ENCODE results near the gene NXT2.
"Not testable (repeated sequence)": the region's sequence is repeated elsewhere in the genome, so short reads cannot be mapped to it uniquely, and the experiment has no call there.

The NXT2 gene

DNA sequence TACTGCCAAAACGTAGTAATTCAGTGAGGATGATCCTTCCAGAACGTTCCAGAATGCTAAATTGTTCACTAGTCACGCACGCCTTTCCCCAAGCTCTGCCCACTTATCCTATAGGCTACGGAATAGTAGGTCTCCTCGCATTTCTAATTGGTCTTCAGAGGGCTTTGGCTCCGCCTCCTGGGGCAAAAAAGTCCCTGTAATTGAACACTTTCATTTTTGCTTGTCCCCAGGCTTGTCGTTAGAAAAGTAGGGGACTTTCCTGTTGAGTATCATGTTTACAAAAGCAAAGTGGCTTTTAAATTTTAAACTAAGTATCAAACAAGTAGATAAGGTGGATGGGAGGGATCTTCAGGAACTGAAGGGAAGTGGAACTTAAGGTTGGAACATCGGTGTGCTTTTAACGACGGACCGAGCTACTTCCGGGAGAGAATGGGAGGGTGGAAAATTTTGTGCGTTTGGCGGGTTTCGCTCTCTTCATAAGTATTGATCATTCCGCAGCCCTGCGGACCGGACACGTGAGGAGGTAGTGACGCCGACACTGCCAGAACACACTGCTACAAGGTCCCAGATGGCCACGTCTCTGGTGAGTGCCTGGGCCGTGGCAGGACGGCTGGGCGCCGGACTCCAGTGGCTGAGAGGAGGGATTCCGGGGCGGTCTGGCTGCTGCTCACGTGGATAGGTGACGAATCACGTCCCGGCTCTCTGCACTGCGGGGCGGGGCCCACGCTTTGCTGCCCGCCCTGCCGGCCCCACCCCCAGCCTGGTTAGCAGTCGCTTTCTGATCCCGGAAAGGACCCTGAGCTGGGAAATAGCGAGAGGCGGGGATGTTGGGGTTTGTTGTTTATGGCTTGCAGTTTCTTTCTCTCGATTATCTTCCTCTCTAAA, at the start of gene NXT2:
Gene NXT2 (plus strand): TSS at position 406 of the 885 bp plus-strand sequence. CDS start 163 bp downstream, at position 569.
- DNase-seq = peak; percentile 91 to 94 (median 92)

DNA sequence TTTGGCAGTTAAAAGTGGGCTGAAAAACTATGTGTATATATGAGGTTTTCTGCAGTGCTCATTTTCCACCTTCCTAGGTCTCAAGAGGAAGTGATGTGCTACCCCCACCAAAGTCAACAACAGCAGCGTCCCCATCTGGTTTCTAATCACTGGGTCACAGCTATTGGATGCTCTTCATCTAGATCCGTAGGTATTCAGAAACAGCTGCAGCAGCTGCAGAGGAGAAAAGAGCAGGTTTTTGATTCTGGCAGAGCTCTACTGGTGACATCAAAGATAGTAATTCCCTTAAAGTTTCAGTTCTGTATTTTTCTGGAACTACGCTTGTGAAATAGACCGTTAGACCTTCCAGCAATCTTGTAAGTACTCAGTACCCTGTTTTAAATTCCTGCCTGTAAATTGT, 49.0 kb upstream of the NXT2 start:
- peak; percentile 45 to 76 (median 74) for DNase-seq

DNA sequence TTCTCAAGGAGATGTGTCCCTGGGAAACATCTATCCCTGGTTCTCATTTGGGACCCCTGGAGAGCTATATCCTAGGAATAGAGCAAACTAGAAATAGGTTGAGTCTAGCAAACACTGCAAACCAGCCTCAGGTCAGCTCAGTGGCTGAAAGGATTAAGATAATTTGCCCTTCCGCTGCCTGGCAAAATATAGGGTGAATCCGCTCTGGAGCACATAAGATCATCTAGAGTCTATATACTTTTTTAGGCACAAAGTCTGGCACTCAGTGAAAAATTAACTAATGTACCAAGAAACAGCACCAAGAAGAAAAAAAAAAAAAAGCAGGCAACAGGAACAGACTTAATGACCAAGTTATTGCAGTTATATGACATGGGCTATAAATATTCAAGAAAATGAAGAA, 47.5 kb upstream of the NXT2 start:
- no peak for DNase-seq

DNA sequence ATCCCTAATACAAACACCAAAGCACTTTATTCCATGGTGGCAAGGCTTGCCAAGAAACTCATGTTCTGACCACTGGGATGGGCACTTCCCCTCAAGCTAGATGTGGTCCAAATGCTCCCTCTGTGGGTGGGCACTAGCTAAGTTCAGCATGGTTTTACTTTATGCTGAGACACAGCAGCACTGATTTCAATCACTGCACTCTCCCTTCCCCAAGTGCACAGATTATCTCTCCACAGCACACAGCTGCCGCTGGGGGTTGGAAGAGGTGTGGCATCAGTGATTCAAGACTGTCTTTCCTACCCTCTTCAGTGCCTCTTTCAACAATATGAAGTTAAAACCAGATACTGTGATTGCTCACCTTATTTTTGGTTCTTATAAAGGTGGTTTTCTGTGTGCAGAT, 38.2 kb upstream of the NXT2 start:
- no peak for DNase-seq

DNA sequence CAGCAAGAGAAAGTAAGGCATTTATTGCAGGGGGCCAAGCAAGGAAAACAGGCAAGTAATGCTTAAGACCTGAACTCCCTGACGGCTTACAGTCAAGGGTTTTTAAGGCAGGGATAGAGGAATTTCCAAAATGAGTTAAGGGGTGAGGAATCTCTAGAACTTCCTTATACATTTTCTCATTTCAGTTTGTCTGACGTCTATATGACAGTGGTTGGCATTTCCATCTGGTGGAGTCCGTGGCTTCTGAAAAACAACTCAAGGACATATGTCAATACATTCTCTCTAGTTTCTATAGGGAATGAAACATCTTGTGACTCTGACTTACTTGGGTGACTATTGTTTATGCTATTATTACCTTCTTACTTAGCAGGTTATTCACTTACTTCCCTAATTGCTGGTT, 35.5 kb upstream of the NXT2 start:
- peak; percentile 65 to 83 (median 78) for DNase-seq

DNA sequence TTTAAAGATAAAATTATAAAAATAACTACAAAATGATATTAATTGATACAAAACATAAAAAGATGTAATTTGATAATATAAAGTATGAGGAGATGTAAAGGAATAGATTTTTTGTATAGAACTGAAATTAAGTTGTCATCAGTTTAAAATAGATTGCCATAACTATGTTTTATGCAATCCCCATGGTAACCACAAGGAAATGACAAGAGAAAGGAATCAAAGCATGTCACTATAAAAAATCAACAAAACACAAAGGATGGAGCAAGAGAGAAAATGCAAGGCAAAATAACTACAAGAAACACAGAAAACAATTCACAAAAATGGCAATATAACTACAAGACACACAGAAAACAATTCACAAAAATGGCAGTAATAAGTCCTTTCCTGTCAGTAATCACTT, 27.7 kb upstream of the NXT2 start:
- DNase-seq = no peak

- DNase-seq = no peak
Observed at GRCh38 chrX:109511113-109511512, 25.5 kb upstream of the NXT2 start.

GRCh38 chrX:109519001-109519400, 17.6 kb upstream of the NXT2 start:
- DNase-seq = no peak

- DNase-seq = peak; percentile 33 to 53 (median 37)
Observed at GRCh38 chrX:109533005-109533404, 3.6 kb upstream of the NXT2 start.

DNA sequence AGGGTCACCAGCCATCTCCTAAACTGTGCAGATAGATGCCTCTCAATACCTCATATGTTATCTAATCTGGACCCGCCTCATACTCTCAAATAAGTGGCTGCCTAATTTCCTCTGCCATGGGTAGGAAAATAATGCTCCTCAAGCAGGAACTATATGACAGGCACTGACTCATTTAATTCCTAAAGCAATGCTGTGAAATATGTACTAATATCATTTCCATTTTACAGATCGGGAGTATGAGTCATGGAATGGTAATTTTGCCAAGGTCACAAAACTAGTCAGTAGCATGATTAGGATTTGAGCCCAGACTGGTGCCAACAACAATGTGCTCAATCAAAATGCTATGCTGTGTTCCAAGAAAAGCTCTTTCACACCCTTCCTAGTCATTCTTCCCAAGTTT, 3.0 kb upstream of the NXT2 start:
- DNase-seq = peak; percentile 25 to 76 (median 68)

GRCh38 chrX:109534933-109535332, 1.7 kb upstream of the NXT2 start:
- no peak for DNase-seq

- no peak for DNase-seq
Observed at GRCh38 chrX:109535578-109535977, 1.1 kb upstream of the NXT2 start.

DNA sequence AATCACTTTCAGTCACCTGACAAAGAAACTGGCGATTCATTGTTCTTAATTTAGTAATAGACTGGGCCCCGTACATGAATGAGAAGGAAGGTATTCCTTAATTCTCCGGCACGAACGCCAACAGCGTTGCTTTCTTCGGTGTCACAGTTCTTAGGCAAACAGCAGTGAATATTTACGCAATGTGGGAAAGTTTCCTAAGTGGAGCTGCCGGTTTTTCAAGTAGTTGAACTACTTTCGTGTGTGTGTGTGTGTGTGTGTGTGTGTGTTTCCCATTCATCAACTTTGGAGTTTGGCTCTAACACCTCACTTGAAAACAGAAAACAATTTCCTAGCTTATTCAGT, 651 bp downstream of the NXT2 start:
- DNase-seq = peak; percentile 76 to 92 (median 89)

DNA sequence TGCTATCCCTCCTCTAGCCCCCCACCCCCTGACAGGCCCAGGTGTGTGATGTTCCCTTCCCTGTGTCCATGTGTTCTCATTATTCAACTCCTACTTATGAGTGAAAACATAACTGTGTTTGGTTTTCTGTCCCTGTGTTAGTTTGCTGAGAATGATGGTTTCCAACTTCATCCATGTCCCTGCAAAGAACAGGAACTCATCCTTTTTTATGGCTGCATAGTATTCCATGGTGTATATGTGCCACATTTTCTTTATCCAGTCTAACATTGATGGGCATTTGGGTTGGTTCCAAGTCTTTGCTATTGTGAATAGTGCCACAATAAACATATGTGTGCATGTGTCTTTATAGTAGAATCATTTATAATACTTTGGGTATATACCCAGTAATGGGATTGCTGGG, 2.4 kb downstream of the NXT2 start:
- DNase-seq = not testable (repeated sequence)

DNA sequence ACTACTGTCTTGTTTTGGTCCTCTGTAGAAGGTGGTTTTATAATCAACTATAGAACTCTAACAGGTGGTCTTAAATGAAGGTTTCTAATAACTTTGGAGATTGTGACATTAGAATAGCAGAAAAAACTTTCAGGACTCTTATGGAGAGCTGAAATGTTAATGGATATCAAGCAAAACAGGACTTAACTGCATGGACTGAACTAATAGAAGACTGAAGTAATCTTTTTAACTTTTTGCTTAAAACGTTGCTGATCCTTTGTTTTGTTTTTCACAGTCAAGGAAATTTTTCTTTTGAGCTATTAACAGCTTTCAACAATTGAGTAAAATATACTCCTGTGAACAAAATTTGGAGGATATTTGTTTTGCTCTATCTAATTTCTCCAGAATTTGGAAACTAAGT, 17.2 kb downstream of the NXT2 start:
- no peak for DNase-seq

DNA sequence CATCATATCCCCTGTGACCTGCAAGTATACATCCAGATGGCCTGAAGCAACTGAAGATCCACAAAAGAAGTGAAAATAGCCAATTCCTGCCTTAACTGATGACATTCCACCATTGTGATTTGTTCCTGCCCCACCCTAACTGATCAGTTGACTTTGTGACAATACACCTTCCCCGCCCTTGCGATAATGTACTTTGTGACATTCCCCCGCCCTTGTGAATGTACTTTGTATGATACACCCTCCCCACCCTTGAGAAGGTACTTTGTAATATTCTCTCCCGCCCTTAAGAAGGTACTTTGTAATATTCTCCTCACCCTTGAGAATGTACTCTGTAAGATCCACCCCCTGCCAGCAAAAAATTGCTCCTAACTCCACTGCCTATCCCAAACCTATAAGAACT, 39.4 kb downstream of the NXT2 start:
- not testable (repeated sequence) for DNase-seq

DNA sequence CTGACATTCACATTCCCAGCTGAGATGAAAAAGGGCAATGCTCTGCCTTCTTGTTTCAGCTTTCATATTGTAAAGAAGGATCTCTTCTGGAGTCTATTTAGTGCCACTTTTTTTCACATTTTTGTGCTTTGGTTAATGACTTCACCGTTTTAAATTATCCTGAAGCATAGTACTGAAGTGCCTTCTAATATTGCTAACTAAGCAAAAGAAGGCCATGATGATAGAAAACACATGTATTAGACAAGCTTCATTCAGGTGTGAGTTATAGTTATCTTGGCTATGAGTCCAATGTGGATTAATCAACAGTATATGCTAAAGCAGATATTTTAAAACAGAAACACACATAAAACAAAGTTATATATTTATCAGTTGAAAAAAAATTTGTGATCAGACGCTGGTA, 40.4 kb downstream of the NXT2 start:
- no peak for DNase-seq

DNA sequence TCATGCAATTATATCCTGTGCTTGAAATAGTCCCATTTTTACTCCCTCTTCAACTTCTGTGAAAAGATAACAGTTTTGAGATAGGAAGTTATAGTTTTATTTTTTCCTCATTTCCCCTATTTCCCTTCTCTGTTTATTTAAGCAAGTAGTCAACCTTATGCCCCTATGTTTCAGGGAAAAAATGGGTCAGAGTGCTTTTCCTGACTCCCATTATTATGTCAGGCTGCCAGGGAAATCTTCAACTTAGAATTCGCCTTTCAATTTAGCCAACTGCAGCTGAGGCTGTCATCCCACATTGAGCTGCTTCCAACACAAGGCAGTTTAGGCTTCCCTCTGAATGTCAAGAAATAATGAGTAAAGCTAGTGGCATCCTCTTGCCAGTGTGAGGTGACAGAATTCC, 42.3 kb downstream of the NXT2 start:
- DNase-seq = no peak

DNA sequence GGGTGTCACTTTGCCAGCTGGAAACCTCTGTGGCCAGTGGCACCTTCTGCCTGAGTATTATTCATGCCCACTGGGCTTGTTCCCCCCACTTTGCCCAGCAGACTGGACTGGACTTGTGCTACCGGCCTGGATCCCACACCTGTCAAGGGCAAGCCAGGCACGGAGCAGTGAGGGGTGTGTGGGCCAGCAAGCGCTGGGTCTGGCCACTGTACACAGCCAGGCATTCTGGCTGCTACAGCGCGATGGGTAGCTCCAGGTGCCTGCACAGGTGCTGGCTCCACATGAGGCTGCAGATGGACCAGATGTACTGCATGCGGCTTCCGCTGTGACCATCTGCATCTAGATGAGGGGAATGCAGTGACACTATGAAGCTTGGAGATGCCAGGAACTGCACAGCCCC, 48.8 kb downstream of the NXT2 start:
- no peak for DNase-seq

- DNase-seq = no peak
Observed at GRCh38 chrX:109590176-109590575, 53.5 kb downstream of the NXT2 start.
